Progenitor cell of endocrine pancreas (in vitro differentiated cells): ENCODE results near the gene PFKP. TPM values are rescaled to one million over a fixed set of nuclear protein-coding genes. Genes with fewer than 3 reads are reported as not detected.

Experiments used
- DNase-seq: peaks from one replicate; pipeline ENCODE4 v3.0.0; 2021; ENCODE audit warnings: low spot score; ENCODE audit not compliant: unreplicated experiment
- H3K27ac Mint-ChIP-seq: 2 replicates; pipeline ENCODE4 v1.8.0; 2021; ENCODE audit warnings: mild to moderate bottlenecking, moderate library complexity, mixed read lengths
- H3K27me3 Mint-ChIP-seq: 2 replicates; pipeline ENCODE4 v1.8.0; 2021; ENCODE audit warnings: mixed read lengths
- H3K36me3 Mint-ChIP-seq: 2 replicates; pipeline ENCODE4 v1.8.0; 2022; ENCODE audit warnings: mixed read lengths; ENCODE audit not compliant: insufficient read depth
- H3K4me1 Mint-ChIP-seq: 2 replicates; pipeline ENCODE4 v1.8.0; 2021; ENCODE audit warnings: low read depth, mixed read lengths
- H3K4me3 Mint-ChIP-seq: 2 replicates; pipeline ENCODE4 v1.8.0; 2021; ENCODE audit warnings: low read depth, mild to moderate bottlenecking, moderate library complexity, mixed read lengths
- H3K9me3 Mint-ChIP-seq: 2 replicates; pipeline ENCODE4 v1.8.0; 2021; ENCODE audit warnings: low read depth, mixed read lengths
- total RNA-seq: library from RNA; stranded (reverse); gene quantifications from 2 replicates; pipeline ENCODE4 v1.2.1, GENCODE V29; 2021
- TF ChIP-seq, protein P1 (sequence below): fragments of 200-600 bp; sonication (generic); IDR thresholded peaks from one replicate; pipeline ENCODE4 v1.5.0; 2021; ENCODE audit warnings: antibody characterized with exemption, mild to moderate bottlenecking; ENCODE audit not compliant: unreplicated experiment

The PFKP gene
- total RNA-seq, 1 donor from 2014 or later = 4.8 TPM

DNA sequence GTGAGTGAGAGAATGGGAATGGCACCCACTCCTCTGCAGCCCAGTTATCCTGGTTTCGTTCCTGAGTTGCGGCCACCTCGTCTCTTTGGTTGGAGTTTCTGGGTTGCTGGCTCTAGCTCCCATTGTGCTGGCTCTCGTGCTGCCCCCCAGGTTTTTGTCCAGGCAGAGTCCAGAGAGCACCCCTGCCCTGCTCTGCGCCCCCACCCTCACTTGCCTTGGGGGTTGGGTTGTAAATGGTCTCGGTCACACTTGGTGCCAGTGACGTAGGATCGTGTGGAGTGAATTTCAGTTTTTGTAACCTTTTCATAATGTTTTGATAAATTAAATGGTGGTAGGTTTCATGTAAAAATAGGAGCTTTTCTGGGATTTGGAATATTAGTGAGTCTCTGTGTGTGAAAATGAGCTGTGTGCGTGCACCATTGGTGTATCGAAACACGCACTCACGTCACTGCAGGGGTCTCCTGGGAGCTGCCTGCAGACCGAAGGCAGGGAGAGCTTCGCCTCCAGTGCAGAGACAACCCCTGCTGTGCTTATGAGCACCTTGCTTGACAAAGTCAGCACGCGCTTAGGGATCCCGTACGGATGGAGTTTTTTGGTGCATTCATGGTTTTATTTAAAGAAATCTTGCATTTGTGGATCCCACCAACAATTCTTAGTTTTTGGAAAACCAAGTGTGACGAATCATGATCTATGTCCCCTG lies 32.9 kb downstream of the PFKP start:
- no peak overlapping the region for H3K4me3 Mint-ChIP-seq
- H3K27ac Mint-ChIP-seq = no peak overlapping the region
- peaks cover 1% of the 10 kb centered on the region for H3K4me1 Mint-ChIP-seq
- peaks cover 3% of the 10 kb centered on the region for H3K27me3 Mint-ChIP-seq
- TF ChIP-seq, protein P1, sequence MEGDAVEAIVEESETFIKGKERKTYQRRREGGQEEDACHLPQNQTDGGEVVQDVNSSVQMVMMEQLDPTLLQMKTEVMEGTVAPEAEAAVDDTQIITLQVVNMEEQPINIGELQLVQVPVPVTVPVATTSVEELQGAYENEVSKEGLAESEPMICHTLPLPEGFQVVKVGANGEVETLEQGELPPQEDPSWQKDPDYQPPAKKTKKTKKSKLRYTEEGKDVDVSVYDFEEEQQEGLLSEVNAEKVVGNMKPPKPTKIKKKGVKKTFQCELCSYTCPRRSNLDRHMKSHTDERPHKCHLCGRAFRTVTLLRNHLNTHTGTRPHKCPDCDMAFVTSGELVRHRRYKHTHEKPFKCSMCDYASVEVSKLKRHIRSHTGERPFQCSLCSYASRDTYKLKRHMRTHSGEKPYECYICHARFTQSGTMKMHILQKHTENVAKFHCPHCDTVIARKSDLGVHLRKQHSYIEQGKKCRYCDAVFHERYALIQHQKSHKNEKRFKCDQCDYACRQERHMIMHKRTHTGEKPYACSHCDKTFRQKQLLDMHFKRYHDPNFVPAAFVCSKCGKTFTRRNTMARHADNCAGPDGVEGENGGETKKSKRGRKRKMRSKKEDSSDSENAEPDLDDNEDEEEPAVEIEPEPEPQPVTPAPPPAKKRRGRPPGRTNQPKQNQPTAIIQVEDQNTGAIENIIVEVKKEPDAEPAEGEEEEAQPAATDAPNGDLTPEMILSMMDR = no peak
- H3K9me3 Mint-ChIP-seq = no peaks in the 10 kb centered on the region
- DNase-seq = no peak
- H3K36me3 Mint-ChIP-seq = no peaks in the 10 kb centered on the region

DNA sequence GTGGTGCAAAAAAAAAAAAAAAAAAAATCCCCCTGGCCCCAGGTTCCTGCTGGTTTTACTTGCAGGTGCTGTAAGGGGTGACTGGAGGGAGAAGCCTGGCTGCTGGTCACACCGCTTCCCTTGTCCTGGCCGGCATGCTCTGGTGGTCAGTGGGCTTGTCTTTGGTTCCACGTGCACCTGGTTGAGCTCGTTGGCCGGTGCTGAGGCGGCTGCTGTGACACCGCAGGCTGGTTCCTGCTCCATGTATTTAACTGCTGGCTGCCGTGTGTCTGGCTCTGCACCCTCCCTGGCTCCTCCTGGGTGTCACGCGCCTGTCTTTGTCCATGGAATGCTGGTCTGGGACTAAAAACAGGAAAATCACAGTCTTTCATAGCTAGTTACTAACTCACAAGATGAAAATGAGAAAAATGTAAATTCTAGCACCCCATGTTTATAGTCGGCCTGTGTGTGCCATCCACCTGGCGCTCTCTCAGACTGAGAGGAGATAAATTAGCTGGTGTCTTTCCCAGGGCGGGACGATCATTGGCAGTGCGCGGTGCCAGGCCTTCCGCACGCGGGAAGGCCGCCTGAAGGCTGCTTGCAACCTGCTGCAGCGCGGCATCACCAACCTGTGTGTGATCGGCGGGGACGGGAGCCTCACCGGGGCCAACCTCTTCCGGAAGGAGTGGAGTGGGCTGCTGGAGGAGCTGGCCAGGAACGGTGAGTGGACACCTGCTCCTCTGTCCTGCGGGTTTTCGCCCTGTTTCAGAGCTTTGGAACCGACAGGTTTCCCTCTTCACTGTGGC lies 33.7 kb downstream of the PFKP start:
- Mint-ChIP-seq H3K36me3 (no peaks in the 10 kb centered on the region), H3K9me3 (no peaks in the 10 kb centered on the region), H3K4me3 (no peak overlapping the region), H3K4me1 (no peaks in the 10 kb centered on the region), H3K27me3 (no peaks in the 10 kb centered on the region), H3K27ac (no peak overlapping the region)
- TF ChIP-seq, protein P1 = no peak
- no peak for DNase-seq

DNA sequence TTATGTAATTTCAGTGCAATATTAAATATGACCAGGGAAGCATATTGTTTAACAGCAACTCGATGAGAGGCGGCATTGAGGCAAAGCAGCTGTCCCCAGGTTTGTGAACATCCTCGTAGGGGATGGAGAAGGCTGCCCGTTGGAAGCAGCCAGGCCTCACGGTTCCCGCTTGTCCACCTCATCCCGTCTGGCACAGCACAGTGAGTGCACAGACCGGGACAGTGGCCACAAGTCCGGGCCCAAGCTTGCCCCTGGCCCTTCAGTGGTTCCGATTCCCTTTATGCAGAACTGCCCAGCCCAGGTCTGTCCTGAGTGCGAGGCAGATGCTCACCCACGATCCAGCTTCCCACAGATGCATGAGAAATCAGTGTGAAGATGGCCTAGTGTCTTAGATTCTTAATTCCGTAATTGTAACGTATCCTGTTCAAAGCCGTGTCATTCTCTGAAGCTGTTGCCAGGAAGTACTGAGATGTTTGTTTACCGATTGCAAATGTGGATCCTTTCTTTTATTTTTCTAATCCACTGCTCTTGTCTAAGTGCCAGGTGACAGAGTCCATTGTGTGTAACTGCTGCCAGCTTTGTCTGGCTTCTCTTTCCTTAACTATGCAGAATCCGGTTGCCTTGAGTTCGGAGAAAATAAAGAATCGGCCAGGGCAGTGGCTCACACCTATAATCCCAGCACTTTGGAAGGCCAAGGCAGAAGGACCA lies 35.5 kb downstream of the PFKP start:
- H3K36me3 Mint-ChIP-seq = no peaks in the 10 kb centered on the region
- H3K27ac Mint-ChIP-seq = no peak overlapping the region

DNA sequence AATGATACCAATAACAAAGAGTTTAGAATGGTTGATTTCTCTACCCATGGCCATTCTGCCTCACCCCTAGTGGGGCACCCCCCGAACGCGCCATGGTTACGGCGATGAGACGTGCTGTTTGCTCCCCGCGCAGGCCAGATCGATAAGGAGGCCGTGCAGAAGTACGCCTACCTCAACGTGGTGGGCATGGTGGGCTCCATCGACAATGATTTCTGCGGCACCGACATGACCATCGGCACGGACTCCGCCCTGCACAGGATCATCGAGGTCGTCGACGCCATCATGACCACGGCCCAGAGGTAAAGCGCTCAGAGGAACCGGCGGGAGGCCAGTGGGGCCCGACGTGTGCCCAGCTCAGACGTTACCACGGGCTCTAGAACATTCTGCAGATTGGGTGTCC lies 36.3 kb downstream of the PFKP start:
- no peak overlapping the region for H3K27ac Mint-ChIP-seq
- H3K27me3 Mint-ChIP-seq = no peaks in the 10 kb centered on the region
- H3K4me3 Mint-ChIP-seq = no peak overlapping the region
- H3K9me3 Mint-ChIP-seq = no peaks in the 10 kb centered on the region
- H3K36me3 Mint-ChIP-seq = no peaks in the 10 kb centered on the region
- no peak for DNase-seq
- no peaks in the 10 kb centered on the region for H3K4me1 Mint-ChIP-seq
- TF ChIP-seq, protein P1 = no peak

More for the DNA sequence above, 35.5 kb downstream of the PFKP start:
- no peak for DNase-seq
- H3K27me3 Mint-ChIP-seq = no peaks in the 10 kb centered on the region
- H3K4me3 Mint-ChIP-seq = no peak overlapping the region
- no peaks in the 10 kb centered on the region for H3K4me1 Mint-ChIP-seq
- H3K9me3 Mint-ChIP-seq = no peaks in the 10 kb centered on the region
- TF ChIP-seq, protein P1 = no peak

DNA sequence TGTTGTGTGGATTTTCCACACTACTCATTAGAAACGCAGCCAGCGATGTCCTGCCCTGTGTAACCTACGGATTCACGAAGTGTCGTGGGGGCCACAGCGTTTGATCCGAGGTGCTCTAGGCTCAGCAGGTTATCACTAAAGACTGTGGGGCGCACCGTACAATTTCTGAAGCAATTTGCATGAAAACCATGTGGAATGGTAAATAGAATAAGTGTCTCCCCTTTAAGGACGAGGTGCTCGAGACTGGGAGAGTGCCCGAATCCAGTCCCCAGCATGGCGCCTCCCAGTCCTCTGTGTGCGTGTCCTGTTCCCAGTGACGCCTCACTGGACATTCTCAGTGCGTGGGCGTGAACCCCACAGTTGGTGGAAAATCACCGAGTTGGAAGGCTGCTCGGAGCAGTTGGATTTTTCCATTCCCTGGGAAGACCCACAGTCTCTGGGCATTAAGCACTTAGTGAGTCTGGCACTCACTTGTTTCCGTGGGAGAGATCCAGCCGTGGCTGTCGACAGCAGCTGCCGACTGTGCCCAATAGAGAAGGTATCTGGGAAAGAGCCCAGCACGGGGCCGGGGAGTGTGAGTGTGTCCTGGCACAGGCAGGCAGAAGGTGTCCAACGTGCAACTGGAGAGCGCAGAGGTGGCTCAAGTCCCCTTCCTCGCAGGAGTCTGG lies 37.0 kb downstream of the PFKP start:
- TF ChIP-seq, protein P1 = no peak
- no peak overlapping the region for H3K27ac Mint-ChIP-seq
- H3K4me3 Mint-ChIP-seq = no peak overlapping the region
- no peak for DNase-seq
- H3K27me3 Mint-ChIP-seq = no peaks in the 10 kb centered on the region
- H3K36me3 Mint-ChIP-seq = no peaks in the 10 kb centered on the region
- no peaks in the 10 kb centered on the region for H3K9me3 Mint-ChIP-seq
- H3K4me1 Mint-ChIP-seq = no peaks in the 10 kb centered on the region
